ENCODE results near the gene TSKS.

Gene TSKS

GRCh38 chr19:49779731-49780555, 16.8 kb upstream of the TSKS start:
- no peaks in the 10 kb centered on the region for H3K9me3 Mint-ChIP-seq
- H3K27me3 Mint-ChIP-seq, result no peaks in the 10 kb centered on the region
- DNase-seq (no peak), ATAC-seq (no peak)
- H3K4me3 Mint-ChIP-seq, result no peak overlapping the region
- peak overlapping the region; percentile 83 to 91 for H3K27ac Mint-ChIP-seq
- peaks cover 27% of the 10 kb centered on the region for H3K4me1 Mint-ChIP-seq

- H3K27ac Mint-ChIP-seq, result peak overlapping the region; percentile 63 to 75
- peaks cover 27% of the 10 kb centered on the region for H3K4me1 Mint-ChIP-seq
These were observed 13.3 kb upstream of the TSKS start for GRCh38 chr19:49776371-49776764.

GRCh38 chr19:49775742-49776370, 12.8 kb upstream of the TSKS start:
- no peak for DNase-seq
- H3K4me3 Mint-ChIP-seq, result no peak overlapping the region
- H3K4me1 Mint-ChIP-seq, result peaks cover 27% of the 10 kb centered on the region
- no peaks in the 10 kb centered on the region for H3K27me3 Mint-ChIP-seq
- peak overlapping the region; percentile 63 to 75 for H3K27ac Mint-ChIP-seq
- no peaks in the 10 kb centered on the region for H3K9me3 Mint-ChIP-seq
- peak; percentile 62 for ATAC-seq

More at GRCh38 chr19:49776371-49776764, 13.3 kb upstream of the TSKS start:
- Mint-ChIP-seq H3K27me3 (no peaks in the 10 kb centered on the region), H3K4me3 (peak overlapping the region in 1 of 2 donors; percentile 7), H3K9me3 (no peaks in the 10 kb centered on the region)
- ATAC-seq (no peak), DNase-seq (no peak)

- no peaks in the 10 kb centered on the region for H3K9me3 Mint-ChIP-seq
- no peak for ATAC-seq
- no peaks in the 10 kb centered on the region for H3K27me3 Mint-ChIP-seq
- no peak for DNase-seq
- no peak overlapping the region for H3K4me3 Mint-ChIP-seq
- H3K4me1 Mint-ChIP-seq, result peaks cover 19% of the 10 kb centered on the region
- H3K27ac Mint-ChIP-seq, result no peak overlapping the region
These were observed 11.9 kb upstream of the TSKS start for GRCh38 chr19:49774969-49775368.

GRCh38 chr19:49773663-49774350, 10.7 kb upstream of the TSKS start:
- ATAC-seq, result no peak
- Mint-ChIP-seq H3K4me1 (peaks cover 15% of the 10 kb centered on the region), H3K9me3 (no peaks in the 10 kb centered on the region), H3K27ac (no peak overlapping the region), H3K27me3 (no peaks in the 10 kb centered on the region), H3K4me3 (no peak overlapping the region)
- DNase-seq, result no peak

GRCh38 chr19:49772850-49773432, 9.8 kb upstream of the TSKS start:
- H3K4me3 Mint-ChIP-seq, result no peak overlapping the region
- peak overlapping the region in 1 of 2 donors; percentile 81 for H3K27ac Mint-ChIP-seq
- ATAC-seq, result no peak
- no peaks in the 10 kb centered on the region for H3K9me3 Mint-ChIP-seq
- H3K4me1 Mint-ChIP-seq, result peaks cover 24% of the 10 kb centered on the region
- DNase-seq, result no peak
- H3K27me3 Mint-ChIP-seq, result no peaks in the 10 kb centered on the region

GRCh38 chr19:49771674-49772139, 8.6 kb upstream of the TSKS start:
- Mint-ChIP-seq H3K27ac (peak overlapping the region in 1 of 2 donors; percentile 68), H3K4me3 (no peak overlapping the region), H3K4me1 (peaks cover 32% of the 10 kb centered on the region), H3K27me3 (no peaks in the 10 kb centered on the region), H3K9me3 (no peaks in the 10 kb centered on the region)
- ATAC-seq (no peak), DNase-seq (no peak)

- DNase-seq, result no peak
- H3K4me3 Mint-ChIP-seq, result no peak overlapping the region
- no peaks in the 10 kb centered on the region for H3K27me3 Mint-ChIP-seq
- no peaks in the 10 kb centered on the region for H3K9me3 Mint-ChIP-seq
- no peak for ATAC-seq
- H3K27ac Mint-ChIP-seq, result no peak overlapping the region
- peaks cover 27% of the 10 kb centered on the region for H3K4me1 Mint-ChIP-seq
These were observed 7.4 kb upstream of the TSKS start for GRCh38 chr19:49770529-49770928.

GRCh38 chr19:49767967-49768581, 5.0 kb upstream of the TSKS start:
- ATAC-seq, result no peak
- H3K4me3 Mint-ChIP-seq, result peak overlapping the region; percentile 95 to 98
- H3K27me3 Mint-ChIP-seq, result no peaks in the 10 kb centered on the region
- no peaks in the 10 kb centered on the region for H3K9me3 Mint-ChIP-seq
- H3K27ac Mint-ChIP-seq, result peak overlapping the region in 1 of 2 donors; percentile 89
- peaks cover 25% of the 10 kb centered on the region for H3K4me1 Mint-ChIP-seq
- DNase-seq, result no peak

- H3K27me3 Mint-ChIP-seq, result no peaks in the 10 kb centered on the region
These were observed 4.3 kb upstream of the TSKS start for GRCh38 chr19:49767381-49767780.

GRCh38 chr19:49766930-49767299, 3.8 kb upstream of the TSKS start, which contains the start of gene AP2A1:
Gene AP2A1, plus strand, starts transcription at chr19:49767001. Its CDS starts 133 bp downstream, at chr19:49767134.
- DNase-seq (no peak), ATAC-seq (peak; percentile 13)
- Mint-ChIP-seq H3K4me1 (peaks cover 25% of the 10 kb centered on the region), H3K4me3 (peak within 1 kb of the TSS; percentile 97 to 98), H3K27me3 (no peaks in the 10 kb centered on the region), H3K9me3 (no peaks in the 10 kb centered on the region), H3K27ac (peak within 1 kb of the TSS; percentile 89 to 96)

More at GRCh38 chr19:49767381-49767780, 4.3 kb upstream of the TSKS start:
- DNase-seq (peak in 1 of 2 donors; percentile 5), ATAC-seq (no peak)
- H3K27ac Mint-ChIP-seq, result peak overlapping the region; percentile 89 to 96
- no peaks in the 10 kb centered on the region for H3K9me3 Mint-ChIP-seq
- H3K4me1 Mint-ChIP-seq, result peaks cover 25% of the 10 kb centered on the region
- H3K4me3 Mint-ChIP-seq, result peak overlapping the region; percentile 95 to 98

- DNase-seq, result peak; percentile 99 to 100
- ATAC-seq, result peak; percentile 95
- peaks cover 25% of the 10 kb centered on the region for H3K4me1 Mint-ChIP-seq
- peak overlapping the region; percentile 83 to 95 for H3K27ac Mint-ChIP-seq
- no peaks in the 10 kb centered on the region for H3K27me3 Mint-ChIP-seq
- H3K4me3 Mint-ChIP-seq, result peak overlapping the region; percentile 97 to 98
- no peaks in the 10 kb centered on the region for H3K9me3 Mint-ChIP-seq
These were observed 3.2 kb upstream of the TSKS start for GRCh38 chr19:49766007-49766929.

- H3K4me3 Mint-ChIP-seq, result no peak overlapping the region
- peaks cover 25% of the 10 kb centered on the region for H3K4me1 Mint-ChIP-seq
- ATAC-seq (no peak), DNase-seq (no peak)
- no peaks in the 10 kb centered on the region for H3K27me3 Mint-ChIP-seq
- H3K27ac Mint-ChIP-seq, result no peak overlapping the region
- no peaks in the 10 kb centered on the region for H3K9me3 Mint-ChIP-seq
These were observed 1.2 kb upstream of the TSKS start for GRCh38 chr19:49764341-49764740.
